Endothelial cell (in vitro differentiated cells): ENCODE data around the gene CREBBP. TPM values are rescaled to one million over a fixed set of nuclear protein-coding genes. Genes with fewer than 3 reads are reported as not detected.

Experiments
- DNase-seq: peaks from one replicate; pipeline ENCODE4 v3.0.0; 2021; ENCODE audit warnings: low spot score
- H3K27ac Mint-ChIP-seq: one replicate; pipeline ENCODE4 v1.8.0; 2021; ENCODE audit warnings: mixed read lengths, inconsistent platforms; ENCODE audit not compliant: unreplicated experiment
- H3K27me3 Mint-ChIP-seq: one replicate; pipeline ENCODE4 v1.8.0; 2021; ENCODE audit warnings: mild to moderate bottlenecking, moderate library complexity, mixed read lengths, inconsistent platforms; ENCODE audit not compliant: unreplicated experiment
- H3K36me3 Mint-ChIP-seq: one replicate; pipeline ENCODE4 v1.8.0; 2021; ENCODE audit warnings: mild to moderate bottlenecking, low read depth, mixed read lengths, inconsistent platforms; ENCODE audit not compliant: unreplicated experiment
- H3K4me1 Mint-ChIP-seq: one replicate; pipeline ENCODE4 v1.8.0; 2021; ENCODE audit warnings: mild to moderate bottlenecking, mixed read lengths, inconsistent platforms; ENCODE audit not compliant: unreplicated experiment
- H3K4me3 Mint-ChIP-seq: one replicate; pipeline ENCODE4 v1.8.0; 2021; ENCODE audit warnings: mild to moderate bottlenecking, mixed read lengths, inconsistent platforms; ENCODE audit not compliant: unreplicated experiment
- H3K9me3 Mint-ChIP-seq: one replicate; pipeline ENCODE4 v1.8.0; 2021; ENCODE audit warnings: mixed read lengths, inconsistent platforms; ENCODE audit not compliant: unreplicated experiment
- CTCF ChIP-seq: fragments of 200-600 bp; sonication (generic); IDR thresholded peaks from one replicate; pipeline ENCODE4 v1.5.0; 2021; ENCODE audit warnings: antibody characterized with exemption; ENCODE audit not compliant: unreplicated experiment
- total RNA-seq: library from RNA; stranded (reverse); fragmentation: NEBNext Ultra II Directional; extraction: Animal tissue kit (Norgen Biotek cat#: 25700); gene quantifications from one replicate; pipeline ENCODE4 v1.2.1, GENCODE V29; 2021; ENCODE audit not compliant: unreplicated experiment

The CREBBP gene
- total RNA-seq, 1 donor from 2014 or later = 66.3 TPM

- H3K36me3 Mint-ChIP-seq = peaks cover 16% of the 10 kb centered on the region
- H3K27ac Mint-ChIP-seq = no peak overlapping the region
- no peaks in the 10 kb centered on the region for H3K27me3 Mint-ChIP-seq
- no peaks in the 10 kb centered on the region for H3K9me3 Mint-ChIP-seq
- peaks cover 6% of the 10 kb centered on the region for H3K4me1 Mint-ChIP-seq
- DNase-seq = no peak
- TF ChIP-seq CTCF = no peak
- H3K4me3 Mint-ChIP-seq = no peak overlapping the region
Observed at GRCh38 chr16:3832668-3833067, 47.8 kb downstream of the CREBBP start.

GRCh38 chr16:3830625-3831254 lies 49.8 kb downstream of the CREBBP start:
- peaks cover 15% of the 10 kb centered on the region for H3K4me1 Mint-ChIP-seq
- H3K27ac Mint-ChIP-seq = no peak overlapping the region

DNA sequence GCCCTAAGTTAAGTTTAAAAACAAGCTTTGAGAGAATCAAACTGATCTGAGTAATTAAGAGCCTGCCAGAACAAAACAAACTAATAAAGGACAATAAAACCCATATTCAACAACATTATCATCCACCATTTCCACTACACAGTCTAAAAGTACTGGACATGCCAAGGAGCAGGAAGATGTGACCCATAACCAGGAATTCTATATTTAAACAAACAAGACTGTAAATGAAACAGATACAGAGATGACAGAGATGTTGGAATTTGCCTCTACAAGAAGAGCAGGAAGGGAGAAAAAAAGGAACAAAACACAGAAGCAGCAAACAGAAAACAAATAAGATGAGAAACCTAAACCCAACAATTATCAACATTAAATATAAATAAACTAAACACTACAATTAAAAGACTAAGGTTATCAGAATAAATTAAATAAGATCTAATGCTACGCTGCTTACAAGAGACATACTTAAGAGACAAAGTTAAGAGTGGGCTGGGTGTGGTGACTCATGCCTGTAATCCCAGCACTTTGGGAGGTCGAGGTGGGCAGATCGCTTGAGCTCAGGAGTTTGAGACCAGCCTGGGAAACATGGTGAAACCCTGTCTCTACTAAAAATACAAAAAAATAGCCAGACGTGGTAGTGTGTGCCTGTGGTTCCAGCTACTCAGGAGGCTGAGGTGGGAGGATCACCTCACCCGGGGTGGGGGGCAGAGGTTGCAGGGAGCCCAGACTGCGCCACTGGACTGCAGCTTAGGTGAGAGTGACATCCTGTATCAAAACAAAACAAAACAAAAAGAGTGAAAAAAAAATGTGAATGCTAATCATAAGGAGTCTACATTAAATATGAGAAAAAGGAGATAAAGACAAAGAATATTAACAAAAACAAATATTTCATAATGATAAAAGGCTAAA lies 50.6 kb downstream of the CREBBP start:
- no peaks in the 10 kb centered on the region for H3K9me3 Mint-ChIP-seq
- no peak for DNase-seq
- H3K4me1 Mint-ChIP-seq = peaks cover 15% of the 10 kb centered on the region
- no peak overlapping the region for H3K4me3 Mint-ChIP-seq
- H3K27me3 Mint-ChIP-seq = no peaks in the 10 kb centered on the region
- H3K36me3 Mint-ChIP-seq = peaks cover 16% of the 10 kb centered on the region
- H3K27ac Mint-ChIP-seq = peak overlapping the region; percentile 32
- no peak for TF ChIP-seq CTCF

More at GRCh38 chr16:3830625-3831254, 49.8 kb downstream of the CREBBP start:
- Mint-ChIP-seq H3K36me3 (peaks cover 16% of the 10 kb centered on the region), H3K4me3 (no peak overlapping the region), H3K9me3 (no peaks in the 10 kb centered on the region), H3K27me3 (no peaks in the 10 kb centered on the region)
- TF ChIP-seq CTCF = no peak
- no peak for DNase-seq

GRCh38 chr16:3825940-3826339 lies 54.6 kb downstream of the CREBBP start:
- no peak for DNase-seq
- peaks cover 45% of the 10 kb centered on the region for H3K4me1 Mint-ChIP-seq
- no peak for TF ChIP-seq CTCF
- H3K27me3 Mint-ChIP-seq = peaks cover 4% of the 10 kb centered on the region
- no peak overlapping the region for H3K27ac Mint-ChIP-seq
- H3K4me3 Mint-ChIP-seq = no peak overlapping the region
- no peaks in the 10 kb centered on the region for H3K9me3 Mint-ChIP-seq
- H3K36me3 Mint-ChIP-seq = peaks cover 8% of the 10 kb centered on the region

DNA sequence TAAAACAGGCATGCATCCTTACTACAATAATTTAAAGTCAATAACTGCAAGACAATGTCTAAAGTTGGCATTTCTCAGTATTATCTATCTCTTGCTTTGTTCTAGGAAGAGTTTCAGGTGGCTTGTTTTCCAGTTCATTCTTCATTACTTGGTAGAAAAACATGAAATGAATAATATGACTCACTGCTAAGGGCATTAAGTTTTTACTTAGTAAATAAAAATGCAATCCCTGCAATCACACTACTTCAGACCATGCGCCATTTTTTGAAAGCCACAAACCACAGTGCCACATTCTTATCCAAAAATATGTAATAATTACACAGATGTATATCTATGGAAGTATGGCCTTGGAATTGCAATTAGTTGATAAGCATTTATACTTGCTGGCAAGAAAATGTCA lies 55.4 kb downstream of the CREBBP start:
- Mint-ChIP-seq H3K27me3 (peaks cover 4% of the 10 kb centered on the region), H3K36me3 (peaks cover 8% of the 10 kb centered on the region), H3K4me1 (peaks cover 45% of the 10 kb centered on the region), H3K27ac (no peak overlapping the region), H3K9me3 (no peaks in the 10 kb centered on the region), H3K4me3 (no peak overlapping the region)
- no peak for DNase-seq
- no peak for TF ChIP-seq CTCF
